Measurements from ENCODE around the gene ROBO2. TPM values are rescaled to one million over a fixed set of nuclear protein-coding genes. Genes with fewer than 3 reads are reported as not detected.

The ROBO2 gene
- total and polyA plus RNA-seq, 2 experiments from 2014 or later = 1.5 to 7.8 TPM

GRCh38 chr3:77365152-77365551, 325.3 kb downstream of the ROBO2 start:
- H3K79me2 ChIP-seq (replicated peaks; ENCODE audit: insufficient read depth) = no peaks in the 10 kb centered on the region
- H3K4me2 ChIP-seq = no peak overlapping the region
- no peak overlapping the region for H2AFZ ChIP-seq
- ATAC-seq (no peak), DNase-seq (ENCODE audit: low spot score) (no peak)
- H3K4me1 ChIP-seq (ENCODE audit: insufficient read depth) = no peaks in the 10 kb centered on the region
- no peak overlapping the region for H3K27ac Mint-ChIP-seq
- no peak overlapping the region for H3K27ac ChIP-seq (ENCODE audit: low read depth)
- H3K27me3 Mint-ChIP-seq (ENCODE audit: insufficient read depth, low read depth, poor library complexity) = no peaks in the 10 kb centered on the region
- no peaks in the 10 kb centered on the region for H3F3A ChIP-seq (replicated peaks; ENCODE audit: low read depth)
- H3K4me3 ChIP-seq = no peak overlapping the region
- peaks cover 10% of the 10 kb centered on the region for H3K9me3 Mint-ChIP-seq
- peaks cover 13% of the 10 kb centered on the region for H3K36me3 Mint-ChIP-seq (ENCODE audit: low read depth)
- no peak for TF ChIP-seq EZH2phosphoT487 (IDR thresholded peaks at IDR 0.05; ENCODE audit: unreplicated experiment)
- TF ChIP-seq EZH2 (IDR thresholded peaks at IDR 0.05; ENCODE audit: low read depth, unreplicated experiment) = no peak
- no peak for TF ChIP-seq NANOG (IDR thresholded peaks at IDR 0.05; ENCODE audit: borderline replicate concordance)
- TF ChIP-seq CREB1 (CRISPR knock-in tag; IDR thresholded peaks at IDR 0.05; ENCODE audit: low read depth) = no peak
- TF ChIP-seq ZNF114 (CRISPR knock-in tag; IDR thresholded peaks at IDR 0.05) = no peak
- TF ChIP-seq ZNF331 (CRISPR knock-in tag; IDR thresholded peaks at IDR 0.05; ENCODE audit: low read depth) = no peak
- TF ChIP-seq ZNF462 (CRISPR knock-in tag; IDR thresholded peaks at IDR 0.05) = no peak
- no peak for TF ChIP-seq POLR2AphosphoS5 (IDR thresholded peaks at IDR 0.05; ENCODE audit: low read depth)
- TF ChIP-seq ETS1 (IDR thresholded peaks at IDR 0.05) = no peak
- TF ChIP-seq REST (IDR thresholded peaks at IDR 0.05; ENCODE audit: unreplicated experiment) = no peak
- TF ChIP-seq STAT1 (IDR thresholded peaks at IDR 0.05; ENCODE audit: unreplicated experiment) = no peak
- TF ChIP-seq CTCF (conservative IDR thresholded peaks at IDR 0.05; ENCODE audit: low read depth in 2 of 2) = no peak
- no peak for TF ChIP-seq JUNB (IDR thresholded peaks at IDR 0.05; ENCODE audit: unreplicated experiment)
- H3K36me3 ChIP-seq (ENCODE audit: insufficient read depth) = no peaks in the 10 kb centered on the region
- no peak overlapping the region for H3K4me3 Mint-ChIP-seq
- H4K20me1 ChIP-seq (replicated peaks; ENCODE audit: insufficient read depth) = no peaks in the 10 kb centered on the region
- no peaks in the 10 kb centered on the region for H3K27me3 ChIP-seq (ENCODE audit: insufficient read depth)
- peaks cover 7% of the 10 kb centered on the region; the same call in 2 of the 3 replicates for H3K4me1 Mint-ChIP-seq
- H3K9me2 ChIP-seq (ENCODE audit: insufficient read depth) = peaks cover 4% of the 10 kb centered on the region; the same call in 1 of the 2 replicates
